ENCODE data around the gene RAMACL. TPM values are rescaled to one million over a fixed set of nuclear protein-coding genes. Genes with fewer than 3 reads are reported as not detected.

RAMACL gene
- total RNA-seq, 6 experiments from 2014 or later: 2.0 to 3.6 (median 2.8) TPM

GRCh38 chr6:166630462-166630861 is 44.0 kb upstream of the RAMACL start:
- Mint-ChIP-seq H3K9me3 (no peaks in the 10 kb centered on the region), H3K36me3 (ENCODE audit: low read depth) (0 out of 2 replicates have a peak, but pooled peaks cover 4% of the 10 kb centered on the region), H3K27ac (no peak overlapping the region), H3K27me3 (ENCODE audit: insufficient read depth) (peaks cover 2% of the 10 kb centered on the region), H3K4me1 (ENCODE audit: low read depth) (peaks cover 46% of the 10 kb centered on the region), H3K4me3 (no peak overlapping the region)
- TF ChIP-seq CTCF (IDR thresholded peaks at IDR 0.05): no peak
- DNase-seq: peak; percentile 33

GRCh38 chr6:166629628-166630027 is 43.1 kb upstream of the RAMACL start:
- Mint-ChIP-seq H3K9me3 (no peaks in the 10 kb centered on the region), H3K4me3 (peak overlapping the region; percentile 29), H3K36me3 (ENCODE audit: low read depth) (0 out of 2 replicates have a peak, but pooled peaks cover 4% of the 10 kb centered on the region), H3K27me3 (ENCODE audit: insufficient read depth) (peaks cover 1% of the 10 kb centered on the region), H3K27ac (peak overlapping the region; percentile 17; the same call in 1 of the 2 replicates), H3K4me1 (ENCODE audit: low read depth) (peaks cover 51% of the 10 kb centered on the region)
- no peak for TF ChIP-seq CTCF (IDR thresholded peaks at IDR 0.05)
- DNase-seq: peak; percentile 53

GRCh38 chr6:166627875-166628801 is 41.7 kb upstream of the RAMACL start:
- DNase-seq: no peak
- Mint-ChIP-seq H3K4me3 (peak overlapping the region; percentile 90), H3K27ac (peak overlapping the region; percentile 94), H3K36me3 (ENCODE audit: low read depth) (no peaks in the 10 kb centered on the region), H3K9me3 (no peaks in the 10 kb centered on the region), H3K27me3 (ENCODE audit: insufficient read depth) (peaks cover 1% of the 10 kb centered on the region), H3K4me1 (ENCODE audit: low read depth) (peaks cover 53% of the 10 kb centered on the region)
- no peak for TF ChIP-seq CTCF (IDR thresholded peaks at IDR 0.05)

GRCh38 chr6:166627033-166627874 is 40.8 kb upstream of the RAMACL start, which contains the start of gene RPS6KA2:
Gene RPS6KA2 (minus strand): TSS chr6:166627251. CDS start chr6:166627019, 232 bp downstream.
- DNase-seq: peak; percentile 100
- no peaks in the 10 kb centered on the region for H3K36me3 Mint-ChIP-seq (ENCODE audit: low read depth)
- TF ChIP-seq CTCF (IDR thresholded peaks at IDR 0.05): peak; percentile 43; the same call in 1 of the 2 replicates
- no peaks in the 10 kb centered on the region for H3K9me3 Mint-ChIP-seq
- peak within 1 kb of the TSS; percentile 94 for H3K27ac Mint-ChIP-seq
- H3K27me3 Mint-ChIP-seq (ENCODE audit: insufficient read depth): peaks cover 1% of the 10 kb centered on the region
- peaks cover 54% of the 10 kb centered on the region for H3K4me1 Mint-ChIP-seq (ENCODE audit: low read depth)
- peak within 1 kb of the TSS; percentile 90 for H3K4me3 Mint-ChIP-seq

Measured in HFFc6 (cell line).